K562 (cell line): Measurements from ENCODE around the gene KLC1. TPM values are rescaled to one million over a fixed set of nuclear protein-coding genes. Genes with fewer than 3 reads are reported as not detected.

ENCODE experiments used
- POLR2B ChIP-seq: fragments of 450-650 bp; IDR thresholded peaks from 2 replicates; pipeline ENCODE4 v1.6.1; 2018; ENCODE audit warnings: low read depth; ENCODE audit not compliant: partially characterized antibody
- PTRF ChIP-seq: fragments of 450-650 bp; IDR thresholded peaks from 2 replicates; pipeline ENCODE4 v1.6.1; 2016; ENCODE audit warnings: mild to moderate bottlenecking, missing genetic modification characterization, missing compliant biosample characterization
- PTTG1 ChIP-seq: fragments of 450-650 bp; IDR thresholded peaks from 2 replicates; pipeline ENCODE4 v1.6.1; 2016; ENCODE audit warnings: low read depth, mild to moderate bottlenecking, missing genetic modification characterization, missing compliant biosample characterization
- TAF7 ChIP-seq: fragments of 450-650 bp; IDR thresholded peaks from 2 replicates; pipeline ENCODE4 v1.6.1; 2016; ENCODE audit warnings: missing genetic modification characterization, missing compliant biosample characterization
- TGIF2 ChIP-seq: sonication (generic); formaldehyde crosslinking; IDR thresholded peaks from 2 replicates; pipeline ENCODE4 v1.8.1; 2022; ENCODE audit warnings: mild to moderate bottlenecking, missing genetic modification reagents, moderate library complexity
- XRCC4 ChIP-seq: IDR thresholded peaks from one replicate; pipeline ENCODE4 v1.6.1; 2011; ENCODE audit not compliant: insufficient read depth, insufficient read length; ENCODE audit errors: extremely low read depth
- ZNF507 ChIP-seq: conservative IDR thresholded peaks from 2 replicates; pipeline ENCODE4 v1.6.1; 2017; ENCODE audit warnings: missing genetic modification characterization, missing compliant biosample characterization
- ZNF785 ChIP-seq: fragments of 250-450 bp; sonication (Bioruptor Pico); IDR thresholded peaks from 2 replicates; pipeline ENCODE4 v1.4.0; 2020; ENCODE audit warnings: mild to moderate bottlenecking
- polyA plus RNA-seq, 8 experiments: library from polyadenylated mRNA; depleted of rRNA in 4 of 8; stranded (reverse) in 5 of 8; unstranded in 3 of 8; fragments of >200 nt; fragmentation: Nextera tagmentation in 2 of 8; fragmentation: Illumina TruSeq in 1 of 8; extraction: Ambion mirVana in 2 of 8; extraction: Trizol in 1 of 8; gene quantifications; 2 replicates each; pipeline versions ENCODE4 v1.2.1 to v1.2.3, GENCODE V29; 2011 to 2014; ENCODE audit warnings: inconsistent platforms in 1 of 8, missing spikeins in 1 of 8
- total RNA-seq, 7 experiments: library from RNA; depleted of rRNA in 6 of 7; stranded (reverse); fragments of >200 nt in 6 of 7; fragmentation: Illumina TruSeq in 2 of 7; extraction: Trizol in 2 of 7; gene quantifications; 2 replicates each; pipeline versions ENCODE4 v1.2.1 to v1.2.3, GENCODE V29; 2011 to 2021; ENCODE audit warnings: low replicate concordance in 1 of 7
- TF ChIP-seq, protein P1 (sequence below): sonication (generic); formaldehyde crosslinking; IDR thresholded peaks from 2 replicates; pipeline ENCODE4 v1.8.0; 2023; ENCODE audit warnings: mild to moderate bottlenecking, missing genetic modification reagents

The KLC1 gene
- total and polyA plus RNA-seq, 9 of the 15 experiments (the other 6 are each of a cell fraction or from before 2014, with no cell fraction given), result 4.9 to 134 (median 54.8) TPM

DNA sequence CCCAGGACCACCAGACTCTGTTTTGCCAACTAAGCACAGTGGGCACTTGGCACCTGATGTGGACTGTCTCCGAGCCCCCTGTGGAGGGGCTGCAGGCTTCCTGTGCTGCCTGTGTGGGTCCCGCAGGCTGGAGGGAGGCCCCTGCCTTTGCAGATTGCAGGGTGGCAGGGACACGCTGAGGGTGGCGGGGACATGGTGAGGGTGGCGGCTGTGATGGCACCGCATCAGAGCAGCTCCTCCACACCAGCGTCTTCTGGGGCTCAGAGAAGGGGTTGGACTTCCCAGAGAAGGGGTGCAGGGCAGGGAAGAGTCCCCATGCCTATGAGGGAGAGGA lies 94.7 kb downstream of the KLC1 start (continued):
- TF ChIP-seq, protein P1, sequence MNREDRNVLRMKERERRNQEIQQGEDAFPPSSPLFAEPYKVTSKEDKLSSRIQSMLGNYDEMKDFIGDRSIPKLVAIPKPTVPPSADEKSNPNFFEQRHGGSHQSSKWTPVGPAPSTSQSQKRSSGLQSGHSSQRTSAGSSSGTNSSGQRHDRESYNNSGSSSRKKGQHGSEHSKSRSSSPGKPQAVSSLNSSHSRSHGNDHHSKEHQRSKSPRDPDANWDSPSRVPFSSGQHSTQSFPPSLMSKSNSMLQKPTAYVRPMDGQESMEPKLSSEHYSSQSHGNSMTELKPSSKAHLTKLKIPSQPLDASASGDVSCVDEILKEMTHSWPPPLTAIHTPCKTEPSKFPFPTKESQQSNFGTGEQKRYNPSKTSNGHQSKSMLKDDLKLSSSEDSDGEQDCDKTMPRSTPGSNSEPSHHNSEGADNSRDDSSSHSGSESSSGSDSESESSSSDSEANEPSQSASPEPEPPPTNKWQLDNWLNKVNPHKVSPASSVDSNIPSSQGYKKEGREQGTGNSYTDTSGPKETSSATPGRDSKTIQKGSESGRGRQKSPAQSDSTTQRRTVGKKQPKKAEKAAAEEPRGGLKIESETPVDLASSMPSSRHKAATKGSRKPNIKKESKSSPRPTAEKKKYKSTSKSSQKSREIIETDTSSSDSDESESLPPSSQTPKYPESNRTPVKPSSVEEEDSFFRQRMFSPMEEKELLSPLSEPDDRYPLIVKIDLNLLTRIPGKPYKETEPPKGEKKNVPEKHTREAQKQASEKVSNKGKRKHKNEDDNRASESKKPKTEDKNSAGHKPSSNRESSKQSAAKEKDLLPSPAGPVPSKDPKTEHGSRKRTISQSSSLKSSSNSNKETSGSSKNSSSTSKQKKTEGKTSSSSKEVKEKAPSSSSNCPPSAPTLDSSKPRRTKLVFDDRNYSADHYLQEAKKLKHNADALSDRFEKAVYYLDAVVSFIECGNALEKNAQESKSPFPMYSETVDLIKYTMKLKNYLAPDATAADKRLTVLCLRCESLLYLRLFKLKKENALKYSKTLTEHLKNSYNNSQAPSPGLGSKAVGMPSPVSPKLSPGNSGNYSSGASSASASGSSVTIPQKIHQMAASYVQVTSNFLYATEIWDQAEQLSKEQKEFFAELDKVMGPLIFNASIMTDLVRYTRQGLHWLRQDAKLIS (CRISPR knock-in tag), result no peak
- TF ChIP-seq ZNF785 (CRISPR knock-in tag) (no peak), TGIF2 (CRISPR knock-in tag) (no peak), POLR2B (no peak), PTRF (tag) (no peak), XRCC4 (no peak), ZNF507 (no peak), PTTG1 (tag) (no peak), TAF7 (no peak)
- TF ChIP-seq, all 486 proteins: peak for 0
